ENCODE data around the gene ATP2A1.
"Not testable (repeated sequence)": the region's sequence is repeated elsewhere in the genome, so short reads cannot be mapped to it uniquely, and the experiment has no call there.

ATP2A1 gene

GRCh38 chr16:28863929-28864793 is 14.1 kb upstream of the ATP2A1 start:
- DNase-seq: peak; percentile 28

DNA sequence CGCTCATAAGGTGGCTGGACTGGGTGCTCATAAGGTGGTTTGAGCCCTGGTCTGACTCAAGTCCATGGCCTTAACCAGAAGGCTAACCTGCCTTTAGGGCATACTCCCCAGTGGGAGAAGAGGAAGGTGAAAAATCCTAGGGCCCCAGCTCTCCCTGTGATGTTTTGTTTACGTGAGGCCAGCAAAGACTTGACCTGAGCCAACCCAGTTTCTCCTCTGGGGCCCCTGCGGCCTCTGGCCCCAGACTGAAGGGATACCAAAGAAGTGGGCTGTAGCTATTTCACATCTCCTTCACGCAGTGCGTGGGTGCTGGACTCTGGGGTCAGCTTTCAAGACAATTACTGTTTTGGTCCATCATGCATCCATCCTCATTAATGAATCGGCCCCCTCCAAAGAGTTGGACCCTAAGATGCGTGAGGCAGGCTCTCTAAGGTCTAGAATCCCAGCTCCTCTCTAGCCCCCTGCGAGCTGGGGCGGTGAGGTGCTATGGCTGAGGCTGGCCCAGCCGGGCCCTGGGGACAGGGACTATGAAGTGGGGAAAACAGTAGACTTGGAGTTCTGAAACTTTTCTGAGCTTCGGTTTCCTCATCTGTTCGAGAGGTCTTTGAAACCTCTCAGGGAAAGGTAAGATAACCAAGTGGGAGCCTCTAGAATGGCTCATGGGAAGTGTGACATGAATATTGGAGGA is 13.1 kb upstream of the ATP2A1 start:
- no peak for DNase-seq

DNA sequence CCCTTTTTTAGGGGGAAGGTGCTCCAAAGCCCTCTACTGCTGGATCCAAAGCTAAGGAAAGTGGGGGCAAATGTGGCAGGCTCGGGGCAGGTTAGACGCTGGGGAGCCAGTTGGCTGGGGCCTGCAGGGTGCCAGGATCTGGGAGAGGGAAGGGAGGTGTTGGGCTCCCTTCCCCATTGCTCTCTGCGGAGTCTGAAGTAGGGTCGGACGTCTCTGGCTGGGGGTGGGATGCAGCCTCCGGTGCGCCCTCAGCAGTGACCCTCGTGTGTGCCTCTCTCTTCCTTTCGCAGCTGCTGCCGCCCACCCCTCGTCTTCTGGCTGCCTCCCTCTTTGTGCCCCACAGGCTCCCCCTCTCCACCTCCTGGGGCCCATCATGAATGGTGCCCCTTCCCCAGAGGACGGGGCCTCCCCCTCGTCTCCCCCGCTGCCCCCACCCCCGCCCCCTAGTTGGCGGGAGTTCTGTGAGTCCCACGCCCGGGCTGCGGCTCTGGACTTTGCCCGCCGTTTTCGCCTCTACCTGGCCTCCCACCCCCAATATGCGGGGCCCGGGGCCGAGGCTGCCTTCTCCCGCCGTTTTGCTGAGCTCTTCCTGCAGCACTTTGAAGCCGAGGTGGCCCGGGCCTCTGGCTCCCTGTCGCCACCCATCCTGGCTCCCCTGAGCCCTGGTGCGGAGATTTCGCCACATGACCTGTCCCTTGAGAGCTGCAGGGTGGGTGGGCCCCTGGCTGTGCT is 12.4 kb upstream of the ATP2A1 start:
- DNase-seq: no peak

GRCh38 chr16:28866454-28866804 is 11.9 kb upstream of the ATP2A1 start:
- no peak for DNase-seq

- DNase-seq: no peak
These were observed 11.0 kb upstream of the ATP2A1 start for GRCh38 chr16:28867241-28867640.

DNA sequence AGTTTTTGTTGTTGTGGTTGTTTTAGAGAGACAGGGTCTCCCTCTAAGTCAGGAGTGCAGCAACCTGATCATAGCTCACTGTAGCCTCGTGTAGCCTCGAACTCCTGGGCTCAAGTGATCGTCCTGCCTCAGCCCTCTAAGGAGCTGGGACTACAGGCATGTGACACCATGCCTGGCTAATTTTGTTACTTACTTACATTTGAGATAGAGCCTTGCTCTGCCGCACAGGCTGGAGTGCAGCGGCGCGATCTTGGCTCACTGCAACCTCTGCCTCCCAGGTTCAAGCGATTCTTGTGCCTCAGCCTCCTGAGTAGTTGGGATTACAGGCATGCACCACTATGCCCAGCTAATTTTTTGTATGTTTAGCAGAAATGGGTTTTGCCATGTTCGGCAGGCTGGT is 10.6 kb upstream of the ATP2A1 start:
- not testable (repeated sequence) for DNase-seq

- DNase-seq: no peak
These were observed 9.1 kb upstream of the ATP2A1 start for GRCh38 chr16:28869201-28869600.

DNA sequence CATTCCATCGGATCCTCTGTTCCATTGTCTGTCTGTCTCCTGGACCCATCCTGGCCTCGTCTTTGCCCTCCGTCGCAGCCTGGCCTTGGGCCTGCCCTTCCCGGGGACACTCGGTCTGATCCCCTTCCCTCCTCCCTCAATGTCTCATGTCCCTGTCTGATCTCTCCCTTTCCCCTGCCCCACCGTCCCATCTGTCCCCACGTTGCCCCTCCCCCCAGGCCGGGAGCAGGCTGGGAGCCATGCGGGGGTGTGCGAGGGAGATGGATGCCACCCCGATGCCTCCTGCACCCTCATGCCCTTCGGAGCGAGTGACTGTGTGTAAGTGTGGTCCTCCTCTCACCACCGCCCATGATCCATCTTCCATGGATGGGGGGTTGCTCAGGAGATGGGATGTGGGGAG is 5.3 kb upstream of the ATP2A1 start:
- no peak for DNase-seq

- peak; percentile 67 for DNase-seq
These were observed 4.6 kb upstream of the ATP2A1 start for GRCh38 chr16:28873543-28874201.

- DNase-seq: no peak
These were observed 3.9 kb upstream of the ATP2A1 start for GRCh38 chr16:28874406-28874805.

- no peak for DNase-seq
These were observed 2.9 kb upstream of the ATP2A1 start for GRCh38 chr16:28875134-28876018.

- no peak for DNase-seq
These were observed 2.1 kb upstream of the ATP2A1 start for GRCh38 chr16:28876019-28876659.

DNA sequence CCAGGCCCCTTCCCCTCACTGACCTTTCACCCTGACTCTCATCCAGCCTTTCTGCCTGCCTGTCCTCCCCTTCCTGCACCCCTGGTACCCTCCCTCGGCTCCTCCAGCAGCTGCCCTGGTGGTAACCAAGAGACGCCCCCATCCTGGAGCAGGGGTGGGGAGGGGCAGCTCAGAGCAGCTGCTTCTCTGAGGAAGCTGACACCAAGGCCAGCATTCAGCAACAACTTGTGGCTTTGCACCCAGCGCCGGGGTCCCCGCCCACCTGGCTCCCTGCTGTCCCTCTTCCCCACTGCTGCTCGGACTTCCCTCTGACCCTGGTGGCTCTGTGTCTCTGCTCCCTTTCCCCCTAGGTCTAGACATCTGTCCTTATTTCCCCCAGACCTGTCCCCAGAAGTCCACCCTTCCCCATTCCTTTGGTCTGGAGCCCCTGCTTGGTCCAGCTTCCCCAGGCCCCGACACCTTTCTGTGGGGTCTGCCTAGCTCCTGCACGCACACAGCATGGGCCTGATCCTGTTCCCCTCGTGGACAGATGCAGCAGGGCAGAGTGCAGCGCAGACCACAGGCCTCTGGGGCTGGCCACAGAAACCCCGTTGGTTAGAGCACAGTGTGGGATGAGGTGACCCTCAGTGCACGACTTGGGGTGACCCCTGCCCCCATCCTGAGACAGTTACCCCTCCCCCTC is 1.2 kb upstream of the ATP2A1 start:
- DNase-seq: no peak

GRCh38 chr16:28877655-28878000 is 660 bp upstream of the ATP2A1 start:
- no peak for DNase-seq

DNA sequence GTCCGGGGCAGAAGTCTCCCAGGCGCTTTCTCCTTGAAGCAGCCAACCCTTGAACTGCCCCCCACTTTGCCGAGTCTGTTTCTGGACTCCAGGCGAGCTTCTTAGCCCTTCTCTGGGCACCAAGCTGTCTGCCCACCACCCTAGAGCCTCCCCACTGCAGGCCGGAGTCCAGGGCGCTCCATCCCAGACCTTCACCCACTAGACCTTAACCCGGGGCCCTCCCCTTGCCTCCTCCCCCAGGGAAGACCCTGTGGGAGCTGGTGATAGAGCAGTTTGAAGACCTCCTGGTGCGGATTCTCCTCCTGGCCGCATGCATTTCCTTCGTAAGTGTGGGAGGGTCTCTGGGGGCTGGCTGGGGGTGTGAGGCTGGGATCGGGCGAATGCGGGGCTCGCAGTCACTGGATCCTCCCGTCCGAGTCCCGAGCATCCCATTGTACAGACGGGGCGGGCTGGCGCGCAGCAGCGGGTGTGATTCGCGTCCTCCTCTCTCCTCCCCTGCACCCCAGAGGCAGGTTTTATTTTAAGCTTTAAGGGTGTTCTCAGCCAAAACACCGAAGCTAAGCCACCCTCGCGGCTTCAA is 1.1 kb downstream of the ATP2A1 start:
- DNase-seq: no peak

DNA sequence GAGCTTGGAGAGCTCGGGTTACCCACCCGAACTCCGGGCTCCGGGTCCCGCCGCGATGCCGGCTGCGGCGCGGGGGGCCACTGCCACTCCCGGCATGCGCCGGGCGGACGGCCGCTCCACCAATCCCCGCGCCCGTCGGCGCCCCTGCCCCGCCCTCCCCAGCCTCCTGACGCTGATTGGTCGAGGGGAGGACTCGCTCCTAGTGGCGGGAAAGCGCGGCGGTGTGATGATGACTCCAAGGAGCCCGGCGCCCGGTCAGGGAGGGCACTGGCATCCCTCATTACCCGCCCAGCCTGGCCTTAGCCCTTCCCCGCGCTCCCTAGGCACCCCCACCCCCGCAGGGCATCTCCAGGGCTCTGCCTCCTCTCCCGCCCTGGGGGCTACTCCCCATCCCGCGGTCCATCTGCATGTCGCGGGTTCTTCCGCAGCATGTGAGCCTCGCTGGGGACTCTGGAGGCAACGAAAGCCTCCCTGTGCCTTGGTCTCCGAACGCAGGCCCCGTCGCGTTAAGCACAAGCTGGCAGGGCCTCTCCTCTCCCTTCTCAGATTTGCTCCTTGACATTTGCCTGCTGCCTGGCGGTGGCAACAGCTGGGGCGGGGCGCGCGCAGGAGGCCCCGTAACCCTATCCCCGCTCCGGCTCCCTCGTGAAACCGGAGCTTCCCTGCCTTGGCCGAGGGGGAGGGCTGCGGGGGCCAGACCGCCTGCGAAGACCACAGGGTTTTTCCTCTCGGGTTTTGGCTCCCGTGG is 1.7 kb downstream of the ATP2A1 start:
- peak; percentile 91 for DNase-seq

- no peak for DNase-seq
These were observed 2.3 kb downstream of the ATP2A1 start for GRCh38 chr16:28880589-28880915.

DNA sequence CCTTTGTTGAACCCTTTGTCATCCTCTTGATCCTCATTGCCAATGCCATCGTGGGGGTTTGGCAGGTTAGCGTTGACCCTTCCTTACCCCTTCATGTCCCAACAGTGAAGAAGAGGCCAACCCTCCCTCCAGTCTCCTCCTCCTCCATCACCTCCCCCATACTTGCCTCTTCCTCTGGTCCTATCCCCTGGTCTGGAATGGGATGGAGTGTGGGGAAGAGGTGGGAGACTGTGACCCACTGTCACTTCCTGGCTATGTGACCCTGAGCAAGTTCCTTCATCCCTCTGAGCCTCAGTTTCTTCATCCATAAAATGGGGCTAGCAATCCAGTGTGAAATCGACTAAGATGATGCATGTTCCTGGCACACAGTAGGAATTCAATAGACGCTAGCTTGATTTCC is 2.7 kb downstream of the ATP2A1 start:
- no peak for DNase-seq

DNA sequence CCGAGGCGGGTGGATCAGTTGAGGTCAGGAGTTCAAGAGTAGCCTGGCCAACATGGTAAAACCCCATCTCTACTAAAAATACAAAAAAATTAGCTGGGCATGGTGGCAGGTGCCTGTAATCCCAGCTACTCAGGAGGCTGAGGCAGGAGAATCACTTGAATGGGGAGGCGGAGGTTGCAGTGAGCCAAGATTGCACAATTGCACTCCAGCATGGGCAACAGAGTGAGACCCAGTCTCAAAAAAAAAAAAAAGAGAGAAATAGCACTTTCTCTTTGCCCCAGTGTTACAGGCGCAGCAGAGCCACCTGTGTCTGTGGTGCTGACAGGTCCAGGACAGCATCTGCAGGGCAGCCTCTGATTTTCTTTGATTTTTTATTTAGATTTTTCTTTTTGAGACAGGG is 3.3 kb downstream of the ATP2A1 start:
- not testable (repeated sequence) for DNase-seq

DNA sequence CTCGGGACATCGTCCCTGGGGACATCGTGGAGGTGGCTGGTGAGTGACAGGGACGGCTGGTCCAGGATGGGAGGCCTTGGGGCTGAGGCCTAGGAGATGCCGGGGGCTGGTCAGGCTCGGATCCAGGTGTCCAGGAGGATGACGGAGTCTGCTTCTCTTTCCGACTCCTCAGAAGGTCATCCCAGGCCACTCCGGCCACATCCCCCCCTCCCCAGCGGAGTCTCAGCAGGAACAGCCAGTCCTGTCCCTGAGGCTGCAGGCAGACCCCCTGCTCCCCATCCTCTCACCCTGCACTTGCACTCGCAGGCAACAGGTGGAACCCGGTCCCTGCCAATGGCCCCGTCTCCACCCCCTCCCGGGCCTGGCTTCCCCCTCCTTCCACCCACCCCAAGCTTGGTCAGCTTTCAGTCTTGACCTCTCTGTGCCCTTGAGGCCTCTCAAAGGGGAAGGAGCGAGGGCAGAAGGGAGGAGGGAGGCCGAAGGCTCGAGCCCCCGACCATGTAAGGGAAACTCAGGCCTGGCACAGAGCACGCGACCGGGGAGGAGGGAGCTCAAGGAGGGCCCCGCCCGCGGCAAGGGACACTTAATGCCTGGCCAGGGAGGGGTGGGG is 4.4 kb downstream of the ATP2A1 start:
- DNase-seq: no peak

Measured in CD4-positive, alpha-beta T cell treated with Interleukin-21 for 1 hour (primary cell).